HG02623 (cell line): ENCODE results near the gene USP14.

Experiments
- ATAC-seq: cut with Tn5 transposase; IDR thresholded peaks from one replicate; pipeline ENCODE4 v1.9.1; 2021; ENCODE audit warnings: moderate library complexity; ENCODE audit not compliant: unreplicated experiment

USP14 gene

DNA sequence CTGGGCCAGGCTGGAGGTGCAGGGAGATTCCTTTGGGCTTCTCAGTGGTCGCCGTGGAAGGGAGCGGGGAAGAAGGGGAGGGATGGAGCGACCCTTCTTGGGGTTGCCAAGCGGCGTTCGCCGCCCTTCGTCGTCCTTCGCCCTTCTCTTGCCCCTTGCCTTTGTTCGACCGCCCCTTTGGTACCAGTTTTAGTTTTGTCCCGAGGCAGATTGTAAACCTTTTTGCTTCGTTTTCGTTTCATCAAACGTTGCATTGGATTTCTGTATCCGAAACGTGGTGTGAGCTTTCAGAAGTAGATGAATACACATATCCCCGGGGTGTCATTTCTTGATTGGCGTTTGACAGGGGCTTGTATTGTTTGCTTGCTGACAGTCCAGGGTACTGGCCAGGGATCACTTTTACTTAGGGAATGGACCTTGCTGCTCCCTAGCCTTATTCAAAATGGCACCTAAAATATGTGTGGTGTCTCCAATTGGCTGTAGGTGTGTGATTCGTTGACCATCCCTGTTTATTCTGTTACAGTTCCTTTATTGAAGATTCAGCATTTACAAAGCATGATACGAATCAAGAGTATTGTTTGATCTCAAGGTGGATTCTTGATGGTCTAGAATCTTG, 788 bp downstream of the USP14 start:
- ATAC-seq = no peak

DNA sequence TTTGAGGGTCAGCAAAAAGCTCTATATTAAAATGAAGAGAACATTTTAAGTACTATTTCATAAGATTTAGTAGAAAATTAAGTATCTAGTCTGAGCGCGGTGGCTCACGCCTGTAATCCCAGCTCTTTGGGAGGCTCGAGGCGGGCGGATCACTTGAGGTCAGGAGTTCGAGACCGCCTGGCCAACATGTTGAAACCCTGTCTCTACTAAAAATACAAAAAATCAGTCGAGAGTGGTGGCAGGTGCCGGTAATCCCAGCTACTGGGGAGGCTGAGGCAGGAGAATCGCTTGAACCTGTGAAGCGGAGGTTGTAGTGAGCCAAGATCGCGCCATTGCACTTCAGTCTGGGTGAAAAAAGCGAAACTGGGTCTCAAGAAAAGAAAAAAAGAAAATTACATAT, 1.6 kb downstream of the USP14 start:
- no peak for ATAC-seq

DNA sequence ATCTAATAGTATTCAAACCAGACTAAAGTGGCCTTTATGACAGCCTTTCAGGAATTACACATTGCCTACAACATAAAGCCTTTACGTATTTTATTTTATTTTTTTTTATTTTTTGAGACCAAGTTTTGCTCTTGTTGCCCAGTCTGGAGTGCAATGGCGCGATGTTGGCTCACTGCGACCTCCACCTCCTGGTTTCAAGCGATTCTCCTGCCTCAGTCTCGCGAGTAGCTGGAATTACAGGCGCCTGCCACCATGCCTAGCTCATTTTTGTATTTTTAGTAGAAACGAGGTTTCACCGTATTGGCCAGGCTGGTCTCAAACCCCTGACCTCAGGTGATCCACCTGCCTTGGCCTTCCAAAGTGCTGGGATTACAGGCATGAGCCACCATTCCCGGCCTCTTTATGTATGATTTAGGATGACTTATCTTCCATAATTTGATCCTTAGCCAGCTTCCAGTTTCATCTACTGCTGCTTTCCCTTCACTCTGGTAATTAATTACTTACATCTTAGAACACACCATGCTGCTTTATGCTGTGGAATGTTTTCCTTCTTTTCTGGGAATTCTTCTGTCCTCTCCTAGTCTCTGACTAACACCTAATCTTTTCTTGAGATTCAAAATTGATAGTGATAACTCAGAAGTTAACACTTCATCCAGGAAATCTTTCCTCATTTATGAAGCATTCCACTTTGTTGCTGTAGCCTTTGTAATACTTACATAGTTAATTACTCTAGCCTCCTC, 2.6 kb downstream of the USP14 start:
- ATAC-seq = no peak

DNA sequence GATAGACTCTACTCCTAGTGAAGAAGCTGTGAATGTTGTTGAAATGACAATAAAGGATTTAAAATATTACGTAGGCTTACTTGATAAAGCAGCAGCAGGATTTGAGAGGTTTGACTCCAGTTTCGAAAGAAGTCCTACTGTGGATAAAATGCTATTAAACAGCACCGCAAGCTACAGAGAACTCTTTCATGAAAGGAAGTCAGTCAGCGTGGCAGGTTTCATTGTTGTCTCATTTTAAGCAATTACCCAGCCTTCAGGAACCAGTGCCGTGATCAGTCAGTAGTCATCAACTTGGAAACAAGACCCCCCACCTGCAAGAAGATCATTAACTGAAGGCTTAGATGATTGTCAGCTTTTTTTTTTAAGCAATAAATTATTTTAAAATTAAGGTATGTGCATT, 14.0 kb downstream of the USP14 start:
- no peak for ATAC-seq

GRCh38 chr18:179499-179898, 21.1 kb downstream of the USP14 start:
- no peak for ATAC-seq

GRCh38 chr18:181711-182110, 23.4 kb downstream of the USP14 start:
- no peak for ATAC-seq

- no peak for ATAC-seq
These were observed 25.4 kb downstream of the USP14 start for GRCh38 chr18:183769-184168.

DNA sequence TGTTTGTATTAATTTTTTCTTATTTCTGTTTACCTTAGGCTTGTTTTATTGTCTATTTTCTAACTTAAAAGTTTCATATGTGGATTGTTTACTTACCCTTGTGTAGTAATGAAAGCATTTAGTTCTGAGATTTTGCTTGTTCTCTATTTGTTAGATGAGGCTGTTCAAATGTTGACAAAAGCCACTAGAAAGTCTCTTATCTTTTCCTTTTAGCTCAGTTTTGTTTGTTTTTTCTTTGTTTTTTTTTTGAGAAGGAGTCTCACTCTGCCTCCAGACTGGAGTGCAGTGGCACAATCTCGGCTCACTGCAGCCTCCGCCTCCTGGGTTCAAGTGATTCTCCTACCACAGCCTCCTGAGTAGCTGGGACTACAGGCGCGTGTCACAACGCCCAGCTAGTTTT, 30.9 kb downstream of the USP14 start:
- ATAC-seq = no peak

- no peak for ATAC-seq
These were observed 33.4 kb downstream of the USP14 start for GRCh38 chr18:191725-192124.

DNA sequence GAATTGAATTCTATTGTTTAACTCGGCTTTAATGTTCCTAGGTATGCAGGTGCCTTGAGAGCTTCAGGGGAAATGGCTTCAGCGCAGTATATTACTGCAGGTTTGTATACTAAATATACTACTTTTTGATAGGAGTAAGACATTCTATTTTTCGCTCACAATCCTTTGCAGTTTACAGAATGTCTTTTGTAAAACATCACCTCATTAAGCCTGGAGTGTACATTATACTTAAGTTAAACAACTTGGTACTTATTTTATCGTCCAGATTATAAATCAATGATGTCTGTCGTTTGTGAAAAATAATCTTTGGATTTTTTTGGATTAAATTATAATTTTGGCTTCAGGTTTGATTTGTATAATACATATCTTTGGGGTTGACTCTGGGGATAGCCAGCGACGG, 34.4 kb downstream of the USP14 start:
- ATAC-seq = no peak

DNA sequence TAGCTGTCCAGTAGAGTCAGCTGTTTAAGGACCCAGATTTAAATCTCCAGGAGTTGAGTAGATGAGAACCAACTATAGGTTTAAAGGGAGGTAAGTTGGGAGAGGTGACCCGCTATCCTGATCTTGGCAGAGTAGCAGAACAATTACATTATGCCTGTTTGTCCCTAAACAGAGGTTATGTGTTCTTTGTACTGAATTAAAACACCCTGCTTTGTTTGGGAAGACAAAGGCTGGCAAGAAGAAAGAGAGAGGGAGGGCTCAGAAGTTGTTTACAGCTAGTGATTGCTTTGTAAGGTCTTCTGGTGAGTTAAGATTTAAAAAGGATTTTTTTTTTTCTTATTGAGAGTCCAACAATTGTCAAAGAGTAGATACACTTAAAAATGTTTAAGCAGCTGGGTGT, 37.3 kb downstream of the USP14 start:
- ATAC-seq = no peak

DNA sequence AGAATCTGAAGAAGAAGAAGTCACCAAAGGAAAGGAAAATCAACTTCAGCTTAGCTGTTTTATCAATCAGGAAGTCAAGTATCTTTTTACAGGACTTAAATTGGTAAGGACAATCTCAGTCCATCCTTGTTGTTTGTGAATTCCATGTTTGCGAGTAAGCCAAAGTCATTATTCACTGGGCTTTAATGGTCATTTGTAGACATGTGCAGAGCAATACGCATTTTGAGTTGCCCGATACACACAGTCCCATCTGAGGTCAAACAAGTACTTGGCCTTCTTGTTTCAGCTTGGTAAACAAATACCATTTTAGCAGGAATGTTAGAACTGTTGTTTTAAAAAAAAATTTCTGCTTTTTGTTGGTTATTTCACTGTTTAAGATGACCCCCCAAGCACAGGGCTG, 40.9 kb downstream of the USP14 start:
- ATAC-seq = no peak

GRCh38 chr18:199768-200167, 41.4 kb downstream of the USP14 start:
- ATAC-seq = no peak

- ATAC-seq = no peak
These were observed 51.7 kb downstream of the USP14 start for GRCh38 chr18:210075-210474.

GRCh38 chr18:210733-211132, 52.4 kb downstream of the USP14 start:
- ATAC-seq = no peak

GRCh38 chr18:211582-211981, 53.2 kb downstream of the USP14 start:
- ATAC-seq = no peak

DNA sequence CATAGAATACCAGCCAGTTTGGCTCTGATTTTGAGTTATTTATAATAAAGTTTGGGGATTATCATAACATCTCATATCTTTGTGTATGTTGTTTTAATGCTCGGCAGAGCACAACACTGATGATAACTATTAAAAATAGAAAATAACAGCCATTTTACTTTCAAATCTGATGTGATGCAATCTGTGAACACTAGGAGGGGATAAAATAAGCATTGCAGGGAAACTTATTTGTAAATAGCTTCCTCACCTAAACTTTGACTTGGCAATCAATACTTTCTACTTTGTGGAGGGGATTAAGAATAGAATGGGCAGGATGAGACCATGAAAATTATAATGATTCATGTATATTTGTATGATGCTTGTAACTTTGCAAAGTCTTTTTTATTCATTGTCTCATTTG, 54.4 kb downstream of the USP14 start:
- ATAC-seq = no peak

DNA sequence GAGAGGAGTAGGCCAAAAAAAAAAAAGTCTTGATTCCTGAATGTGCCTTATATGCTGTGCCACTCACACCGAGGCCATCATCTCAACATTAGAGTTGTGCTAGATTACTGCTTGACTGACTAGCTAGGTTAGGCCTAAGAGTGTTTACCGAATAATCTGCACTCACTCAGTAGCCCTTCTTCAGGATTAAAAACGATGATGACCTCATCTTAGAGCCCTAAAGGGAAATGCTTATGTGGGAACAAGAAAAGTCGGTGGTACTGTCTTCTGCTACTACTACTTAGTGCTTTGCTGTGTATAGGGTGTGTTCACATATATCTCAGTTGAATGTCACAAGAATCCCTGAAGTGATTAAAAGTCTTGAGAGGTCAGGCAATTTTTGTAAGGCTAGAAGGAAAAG, 55.1 kb downstream of the USP14 start:
- no peak for ATAC-seq

GRCh38 chr18:213966-214365, 55.6 kb downstream of the USP14 start:
- no peak for ATAC-seq

- ATAC-seq = no peak
These were observed 57.2 kb downstream of the USP14 start for GRCh38 chr18:215448-216010.

DNA sequence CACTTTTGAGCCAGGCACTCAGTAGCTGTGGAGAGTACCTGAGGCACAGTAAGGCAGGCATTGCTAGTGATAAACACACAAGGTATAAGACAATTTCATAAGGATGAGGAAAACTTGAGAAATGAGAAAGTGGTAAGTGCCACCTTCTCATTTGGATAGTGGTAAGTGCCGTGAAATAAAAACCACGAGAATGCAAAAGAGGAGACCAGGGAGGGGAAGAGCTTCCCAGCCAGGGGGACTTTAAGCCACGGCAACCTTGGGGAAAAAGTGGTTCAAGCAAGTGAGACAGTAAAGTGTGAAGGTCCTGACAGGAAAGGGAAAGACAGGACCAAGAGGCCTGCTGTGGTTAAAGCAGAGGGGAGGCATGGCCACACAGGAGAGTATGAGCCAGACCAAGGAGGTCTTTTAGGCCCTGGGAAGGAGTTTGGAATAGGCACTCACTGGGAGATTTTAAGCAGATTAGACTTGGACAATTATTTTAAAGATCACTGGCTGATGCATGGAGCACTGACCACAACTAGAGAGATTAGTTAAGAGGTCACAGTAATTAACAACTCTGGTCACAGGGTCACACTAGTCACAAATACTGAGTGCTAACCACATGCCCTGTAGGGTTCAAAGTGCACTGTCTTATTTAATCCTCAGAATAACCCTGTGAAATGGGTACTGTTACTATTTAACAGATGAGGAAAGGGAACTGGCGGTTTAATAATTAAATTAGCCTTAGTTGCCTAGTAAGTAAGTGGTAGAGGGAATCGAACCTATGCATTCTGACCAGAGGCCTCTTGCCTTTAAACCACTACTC, 59.4 kb downstream of the USP14 start:
- no peak for ATAC-seq

GRCh38 chr18:220708-221107, 62.4 kb downstream of the USP14 start:
- no peak for ATAC-seq
